GM18511 (cell line): Measurements from ENCODE around the gene MAP2.

Source experiments
- ATAC-seq: cut with Tn5 transposase; IDR thresholded peaks from one replicate; pipeline ENCODE4 v1.9.1; 2021; ENCODE audit warnings: mild to moderate bottlenecking, moderate library complexity; ENCODE audit not compliant: unreplicated experiment

Gene MAP2

GRCh38 chr2:209640358-209640757, 216.5 kb downstream of the MAP2 start:
- ATAC-seq, result no peak

- ATAC-seq, result no peak
These were observed 218.4 kb downstream of the MAP2 start for GRCh38 chr2:209642146-209642820.

GRCh38 chr2:209644842-209645241, 221.0 kb downstream of the MAP2 start:
- ATAC-seq, result no peak

GRCh38 chr2:209648714-209649113, 224.9 kb downstream of the MAP2 start:
- no peak for ATAC-seq

- ATAC-seq, result no peak
These were observed 229.3 kb downstream of the MAP2 start for GRCh38 chr2:209653134-209653533.

- no peak for ATAC-seq
These were observed 237.5 kb downstream of the MAP2 start for GRCh38 chr2:209661286-209661894.

GRCh38 chr2:209662021-209662420, 238.2 kb downstream of the MAP2 start:
- no peak for ATAC-seq

- no peak for ATAC-seq
These were observed 239.3 kb downstream of the MAP2 start for GRCh38 chr2:209663139-209663538.

- ATAC-seq, result no peak
These were observed 239.8 kb downstream of the MAP2 start for GRCh38 chr2:209663656-209664055.

- no peak for ATAC-seq
These were observed 242.4 kb downstream of the MAP2 start for GRCh38 chr2:209666296-209666695.

GRCh38 chr2:209671020-209671680, 247.3 kb downstream of the MAP2 start:
- no peak for ATAC-seq

- no peak for ATAC-seq
These were observed 250.0 kb downstream of the MAP2 start for GRCh38 chr2:209673811-209674210.

GRCh38 chr2:209680596-209680995, 256.7 kb downstream of the MAP2 start:
- no peak for ATAC-seq

GRCh38 chr2:209681201-209681735, 257.4 kb downstream of the MAP2 start:
- ATAC-seq, result no peak

GRCh38 chr2:209682646-209683045, 258.8 kb downstream of the MAP2 start:
- ATAC-seq, result no peak

GRCh38 chr2:209685340-209685739, 261.5 kb downstream of the MAP2 start:
- no peak for ATAC-seq

GRCh38 chr2:209685963-209686362, 262.1 kb downstream of the MAP2 start:
- no peak for ATAC-seq

GRCh38 chr2:209686448-209686847, 262.6 kb downstream of the MAP2 start:
- no peak for ATAC-seq

GRCh38 chr2:209687323-209687969, 263.6 kb downstream of the MAP2 start:
- no peak for ATAC-seq

- no peak for ATAC-seq
These were observed 264.5 kb downstream of the MAP2 start for GRCh38 chr2:209688385-209688784.

- ATAC-seq, result no peak
These were observed 266.3 kb downstream of the MAP2 start for GRCh38 chr2:209690029-209690754.
